PC-9 (cell line): Measurements from ENCODE around the gene SP5. TPM values are rescaled to one million over a fixed set of nuclear protein-coding genes. Genes with fewer than 3 reads are reported as not detected.

Experiments used
- BruUV-seq: library from RNA; stranded (reverse); fragments of 400-500 nt; replicated peaks from 2 replicates; lab custom pipeline; 2021; lab: Mats Ljungman, UMichigan
- CTCF ChIA-PET: fragments of 300-600 bp; sonication (Branson Sonifier 250); formaldehyde crosslinking; loops from one replicate; lab custom pipeline; 2022; ENCODE audit warnings: antibody characterized with exemption; lab: Charles Lee
- POLR2A ChIA-PET: fragments of 300-600 bp; sonication (Branson Sonifier 250); formaldehyde crosslinking; loops from one replicate; lab custom pipeline; 2022; ENCODE audit warnings: antibody characterized with exemption; ENCODE audit not compliant: unreplicated experiment; lab: Charles Lee
- DNase-seq, 2 experiments: peaks; one replicate each; pipeline versions ENCODE4 v3.0.0 to v3.0.0-alpha.2; 2015 to 2022; ENCODE audit warnings: mixed read lengths in 1 of 2
- H2AFZ ChIP-seq: fragments of 200-600 bp; sonication (generic); 2 replicates; pipeline ENCODE4 v1.8.1; 2017; ENCODE audit warnings: antibody characterized with exemption
- H3F3A ChIP-seq: fragments of 200-600 bp; sonication (generic); 2 replicates; pipeline ENCODE4 v1.8.1; 2017; ENCODE audit warnings: antibody characterized with exemption, mild to moderate bottlenecking, low read depth; ENCODE audit not compliant: insufficient read depth
- H3K27ac ChIP-seq: fragments of 200-600 bp; sonication (generic); 2 replicates; pipeline ENCODE4 v1.6.1; 2016; ENCODE audit warnings: mixed run types
- H3K27me3 ChIP-seq: fragments of 200-600 bp; sonication (generic); 2 replicates; pipeline ENCODE4 v1.6.1; 2016; ENCODE audit warnings: low read depth, mixed run types; ENCODE audit not compliant: insufficient read depth
- H3K36me3 ChIP-seq: fragments of 200-600 bp; sonication (generic); 2 replicates; pipeline ENCODE4 v1.6.1; 2016; ENCODE audit warnings: low read depth, mixed run types
- H3K4me1 ChIP-seq: fragments of 200-600 bp; sonication (generic); replicated peaks from 2 replicates; pipeline ENCODE4 v1.6.1; 2016; ENCODE audit warnings: mixed run types; ENCODE audit not compliant: insufficient read depth
- H3K4me2 ChIP-seq: fragments of 200-600 bp; sonication (generic); 2 replicates; pipeline ENCODE4 v1.6.1; 2017; ENCODE audit warnings: mixed run types
- H3K4me3 ChIP-seq: fragments of 200-600 bp; sonication (generic); 2 replicates; pipeline ENCODE4 v1.6.1; 2016; ENCODE audit warnings: mixed run types
- H3K79me2 ChIP-seq: fragments of 200-600 bp; sonication (generic); 2 replicates; pipeline ENCODE4 v1.6.1; 2017; ENCODE audit warnings: low read depth, mixed run types
- H3K9me2 ChIP-seq: fragments of 200-600 bp; sonication (generic); 2 replicates; pipeline ENCODE4 v1.8.1; 2017; ENCODE audit warnings: mild to moderate bottlenecking; ENCODE audit not compliant: insufficient read depth
- H3K9me3 ChIP-seq: fragments of 200-600 bp; sonication (generic); 2 replicates; pipeline ENCODE4 v1.8.1; 2016; ENCODE audit warnings: low read depth; ENCODE audit not compliant: insufficient read depth
- H4K20me1 ChIP-seq: fragments of 200-600 bp; sonication (generic); 2 replicates; pipeline ENCODE4 v1.8.1; 2017; ENCODE audit not compliant: insufficient read depth
- EZH2 ChIP-seq: fragments of 200-600 bp; sonication (generic); IDR thresholded peaks from 2 replicates; pipeline ENCODE4 v1.8.0; 2017; ENCODE audit warnings: antibody characterized with exemption, low read depth
- intact Hi-C: fragments of 100-400 bp; cut with micrococcal nuclease; formaldehyde crosslinking; loops from one replicate; pipeline ENCODE4 v1.10.0; 2022; ENCODE audit not compliant: unreplicated experiment
- total RNA-seq: library from RNA; stranded (reverse); gene quantifications from 2 replicates; pipeline ENCODE4 v1.2.3, GENCODE V29; 2021
- TF ChIP-seq, protein P1 (sequence below): fragments of 200-600 bp; sonication (generic); conservative IDR thresholded peaks from 2 replicates; pipeline ENCODE4 v1.6.1; 2017; ENCODE audit warnings: mixed run types, antibody characterized with exemption, mild to moderate bottlenecking, moderate library complexity

SP5 gene
- total RNA-seq, 1 experiment from 2014 or later: 1.9 TPM

DNA sequence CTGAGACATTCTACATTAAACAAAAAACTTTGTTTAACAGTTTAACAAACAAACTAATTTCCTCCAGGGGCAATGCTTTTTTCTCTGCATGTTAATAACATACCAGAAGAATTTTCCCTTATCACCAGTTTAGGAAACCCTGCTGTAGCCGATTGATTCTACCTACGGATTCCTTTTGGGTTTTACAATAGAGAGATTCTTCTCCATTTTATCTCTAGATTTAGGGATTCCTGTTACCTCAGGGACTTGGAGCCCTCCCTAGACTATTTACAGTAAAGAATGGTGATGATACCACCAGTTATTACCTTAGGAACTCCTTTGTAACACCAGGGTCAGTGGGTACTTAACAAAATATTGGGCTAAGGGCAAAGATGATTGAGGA, 49.7 kb downstream of the SP5 start:
- TF ChIP-seq EZH2: no peak
- TF ChIP-seq, protein P1, sequence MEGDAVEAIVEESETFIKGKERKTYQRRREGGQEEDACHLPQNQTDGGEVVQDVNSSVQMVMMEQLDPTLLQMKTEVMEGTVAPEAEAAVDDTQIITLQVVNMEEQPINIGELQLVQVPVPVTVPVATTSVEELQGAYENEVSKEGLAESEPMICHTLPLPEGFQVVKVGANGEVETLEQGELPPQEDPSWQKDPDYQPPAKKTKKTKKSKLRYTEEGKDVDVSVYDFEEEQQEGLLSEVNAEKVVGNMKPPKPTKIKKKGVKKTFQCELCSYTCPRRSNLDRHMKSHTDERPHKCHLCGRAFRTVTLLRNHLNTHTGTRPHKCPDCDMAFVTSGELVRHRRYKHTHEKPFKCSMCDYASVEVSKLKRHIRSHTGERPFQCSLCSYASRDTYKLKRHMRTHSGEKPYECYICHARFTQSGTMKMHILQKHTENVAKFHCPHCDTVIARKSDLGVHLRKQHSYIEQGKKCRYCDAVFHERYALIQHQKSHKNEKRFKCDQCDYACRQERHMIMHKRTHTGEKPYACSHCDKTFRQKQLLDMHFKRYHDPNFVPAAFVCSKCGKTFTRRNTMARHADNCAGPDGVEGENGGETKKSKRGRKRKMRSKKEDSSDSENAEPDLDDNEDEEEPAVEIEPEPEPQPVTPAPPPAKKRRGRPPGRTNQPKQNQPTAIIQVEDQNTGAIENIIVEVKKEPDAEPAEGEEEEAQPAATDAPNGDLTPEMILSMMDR: no peak
- POLR2A ChIA-PET: no interaction called here
- BruUV-seq: no TSS peak
- Histone ChIP-seq H3K4me3 (no peak overlapping the region), H3F3A (no peaks in the 10 kb centered on the region), H3K9me3 (no peaks in the 10 kb centered on the region), H3K27me3 (no peaks in the 10 kb centered on the region), H4K20me1 (no peaks in the 10 kb centered on the region), H3K36me3 (no peaks in the 10 kb centered on the region), H3K4me2 (no peak overlapping the region), H3K9me2 (no peaks in the 10 kb centered on the region), H3K79me2 (no peaks in the 10 kb centered on the region), H2AFZ (no peak overlapping the region), H3K27ac (no peak overlapping the region), H3K4me1 (no peaks in the 10 kb centered on the region)
- CTCF ChIA-PET: no interaction called here
- DNase-seq: no peak
- intact Hi-C loops: no loop called here

GRCh38 chr2:170766693-170767092, 51.6 kb downstream of the SP5 start:
- no peak overlapping the region for H3K4me3 ChIP-seq
- no peak overlapping the region for H3K4me2 ChIP-seq

More at GRCh38 chr2:170766693-170767092, 51.6 kb downstream of the SP5 start:
- Histone ChIP-seq H3K9me3 (no peaks in the 10 kb centered on the region), H3K9me2 (no peaks in the 10 kb centered on the region), H3F3A (no peaks in the 10 kb centered on the region), H3K79me2 (no peaks in the 10 kb centered on the region), H3K27me3 (no peaks in the 10 kb centered on the region), H3K4me1 (no peaks in the 10 kb centered on the region), H3K36me3 (no peaks in the 10 kb centered on the region), H2AFZ (no peak overlapping the region), H4K20me1 (no peaks in the 10 kb centered on the region), H3K27ac (no peak overlapping the region)
- ChIA-PET POLR2A (no interaction called here), CTCF (interaction anchor here (0.6 kb wide), 2 partner anchors 38 to 774 kb away, joined by 5 to 9 read pairs; no protein-coding TSS in a partner anchor)
- no peak for DNase-seq
- TF ChIP-seq EZH2: no peak
- TF ChIP-seq, protein P1: no peak
- BruUV-seq: no TSS peak
- intact Hi-C loops: no loop called here

Other genes with a start within 250 kb of the SP5 start
- gene ERICH2, start 55.0 kb downstream of the SP5 start, total RNA-seq: 1.7 and 2.0 TPM in 2 replicates
- gene GAD1, start 101.5 kb downstream of the SP5 start, total RNA-seq: 3.5 and 4.3 TPM in 2 replicates
- gene GORASP2, start 213.9 kb downstream of the SP5 start, total RNA-seq: 74.7 and 110 TPM in 2 replicates